H9 (cell line): ENCODE data around the gene TMOD1. TPM values are rescaled to one million over a fixed set of nuclear protein-coding genes. Genes with fewer than 3 reads are reported as not detected.

Experiments
- DNase-seq: peaks from one replicate; pipeline ENCODE4 v3.0.0-alpha.2; 2017
- H2AFZ ChIP-seq: one replicate; pipeline ENCODE4 v1.6.1; 2013; ENCODE audit warnings: mild to moderate bottlenecking, low read length, control low read depth, moderate library complexity
- H2AK5ac ChIP-seq: 2 replicates; pipeline ENCODE4 v1.6.1; 2013; ENCODE audit warnings: low read length, control low read depth, mixed read lengths; ENCODE audit not compliant: insufficient read length
- H2BK120ac ChIP-seq: one replicate; pipeline ENCODE4 v1.6.1; 2013; ENCODE audit warnings: low read depth, mild to moderate bottlenecking, low read length, control low read depth, inconsistent platforms; ENCODE audit not compliant: poor library complexity, severe bottlenecking
- H2BK12ac ChIP-seq: 2 replicates; pipeline ENCODE4 v1.6.1; 2013; ENCODE audit warnings: low read length, control low read depth, mixed read lengths, low read depth; ENCODE audit not compliant: insufficient read length
- H2BK15ac ChIP-seq: 2 replicates; pipeline ENCODE4 v1.6.1; 2013; ENCODE audit warnings: low read depth, low read length, control low read depth
- H2BK20ac ChIP-seq: one replicate; pipeline ENCODE4 v1.6.1; 2013; ENCODE audit warnings: low read depth, mild to moderate bottlenecking, low read length, control low read depth, inconsistent platforms; ENCODE audit not compliant: poor library complexity, severe bottlenecking
- H2BK5ac ChIP-seq: 2 replicates; pipeline ENCODE4 v1.6.1; 2013; ENCODE audit warnings: low read length, control low read depth, mixed read lengths; ENCODE audit not compliant: insufficient read length
- H3K14ac ChIP-seq: 2 replicates; pipeline ENCODE4 v1.6.1; 2013; ENCODE audit warnings: low read length, control low read depth; ENCODE audit not compliant: insufficient read depth
- H3K18ac ChIP-seq: 2 replicates; pipeline ENCODE4 v1.6.1; 2013; ENCODE audit warnings: low read depth, mild to moderate bottlenecking, mixed read lengths, low read length, control low read depth; ENCODE audit not compliant: insufficient read length
- H3K23ac ChIP-seq: 2 replicates; pipeline ENCODE4 v1.6.1; 2013; ENCODE audit warnings: low read length, control low read depth, mixed read lengths, low read depth; ENCODE audit not compliant: insufficient read length
- H3K23me2 ChIP-seq: 2 replicates; pipeline ENCODE4 v1.6.1; 2013; ENCODE audit warnings: low read depth, mild to moderate bottlenecking, mixed read lengths, low read length, control low read depth; ENCODE audit not compliant: insufficient read length, poor library complexity, severe bottlenecking
- H3K27ac ChIP-seq: 2 replicates; pipeline ENCODE4 v1.5.1; 2013; ENCODE audit warnings: low read length, control low read depth, mixed read lengths, low read depth; ENCODE audit not compliant: insufficient read length
- H3K27me3 ChIP-seq: 2 replicates; pipeline ENCODE4 v1.6.1; 2013; ENCODE audit warnings: low read length, control low read depth, inconsistent platforms; ENCODE audit not compliant: insufficient read depth
- H3K4ac ChIP-seq: 2 replicates; pipeline ENCODE4 v1.6.1; 2013; ENCODE audit warnings: low read depth, mild to moderate bottlenecking, control low read depth, inconsistent platforms, low read length, moderate library complexity
- H3K4me1 ChIP-seq: 2 replicates; pipeline ENCODE4 v1.6.1; 2013; ENCODE audit warnings: low read length, control low read depth, inconsistent platforms; ENCODE audit not compliant: insufficient read depth
- H3K4me2 ChIP-seq: 2 replicates; pipeline ENCODE4 v1.6.1; 2013; ENCODE audit warnings: low read length, control low read depth, mixed read lengths; ENCODE audit not compliant: insufficient read length, insufficient read depth
- H3K56ac ChIP-seq: 2 replicates; pipeline ENCODE4 v1.6.1; 2013; ENCODE audit warnings: low read depth, mild to moderate bottlenecking, mixed read lengths, low read length, control low read depth; ENCODE audit not compliant: insufficient read length
- H3K79me1 ChIP-seq: 2 replicates; pipeline ENCODE4 v1.6.1; 2013; ENCODE audit warnings: low read depth, mild to moderate bottlenecking, moderate library complexity, low read length, control low read depth, inconsistent platforms; ENCODE audit not compliant: insufficient read depth, poor library complexity, severe bottlenecking
- H3K79me2 ChIP-seq: 2 replicates; pipeline ENCODE4 v1.6.1; 2013; ENCODE audit warnings: low read length, control low read depth, inconsistent platforms; ENCODE audit not compliant: insufficient read depth
- H3K9ac ChIP-seq: 2 replicates; pipeline ENCODE4 v1.6.1; 2013; ENCODE audit warnings: low read length, control low read depth, mixed read lengths; ENCODE audit not compliant: insufficient read length; ENCODE audit errors: extremely low read depth
- H3K9me3 ChIP-seq: one replicate; pipeline ENCODE4 v1.6.1; 2013; ENCODE audit warnings: low read depth, low read length, inconsistent platforms; ENCODE audit not compliant: control insufficient read depth
- H3T11ph ChIP-seq: one replicate; pipeline ENCODE4 v1.6.1; 2013; ENCODE audit warnings: mild to moderate bottlenecking, low read length, control low read depth, inconsistent platforms
- H4K20me1 ChIP-seq: one replicate; pipeline ENCODE4 v1.6.1; 2013; ENCODE audit not compliant: control insufficient read depth, insufficient read length, insufficient read depth
- H4K5ac ChIP-seq: 2 replicates; pipeline ENCODE4 v1.6.1; 2013; ENCODE audit warnings: low read depth, mild to moderate bottlenecking, mixed read lengths, low read length, control low read depth; ENCODE audit not compliant: insufficient read length
- H4K8ac ChIP-seq: replicated peaks from 2 replicates; pipeline ENCODE4 v1.6.1; 2013; ENCODE audit warnings: low read length, control low read depth, mixed read lengths, low read depth; ENCODE audit not compliant: insufficient read length
- H4K91ac ChIP-seq: 2 replicates; pipeline ENCODE4 v1.6.1; 2013; ENCODE audit warnings: low read depth, mild to moderate bottlenecking, moderate library complexity, mixed read lengths, low read length, control low read depth; ENCODE audit not compliant: insufficient read length
- H3K27ac Mint-ChIP-seq, 3 experiments: 2 replicates in 2 of 3; 3 replicates in 1 of 3; pipeline ENCODE4 v1.8.0; 2020 to 2021; ENCODE audit warnings: mixed read lengths in 3 of 3, mild to moderate bottlenecking in 1 of 3, moderate library complexity in 1 of 3
- H3K27me3 Mint-ChIP-seq: 2 replicates; pipeline ENCODE4 v1.8.0; 2021; ENCODE audit warnings: low read depth, mild to moderate bottlenecking, moderate library complexity, mixed read lengths
- H3K36me3 Mint-ChIP-seq, 3 experiments: 2 replicates in 2 of 3; 3 replicates in 1 of 3; pipeline ENCODE4 v1.8.0; 2020 to 2021; ENCODE audit warnings: low read depth in 3 of 3, mixed read lengths in 3 of 3; ENCODE audit not compliant: insufficient read depth in 1 of 3
- H3K4me1 Mint-ChIP-seq, 2 experiments: 2 replicates each; pipeline ENCODE4 v1.8.0; 2020; ENCODE audit warnings: mixed read lengths in 2 of 2
- H3K4me3 Mint-ChIP-seq, 2 experiments: 2 replicates in 1 of 2; 3 replicates in 1 of 2; pipeline ENCODE4 v1.8.0; 2020 to 2021; ENCODE audit warnings: mild to moderate bottlenecking in 2 of 2, mixed read lengths in 2 of 2, moderate library complexity in 1 of 2
- H3K9me3 Mint-ChIP-seq, 2 experiments: 2 replicates in 1 of 2; 3 replicates in 1 of 2; pipeline ENCODE4 v1.8.0; 2020; ENCODE audit warnings: mild to moderate bottlenecking in 2 of 2, mixed read lengths in 2 of 2, moderate library complexity in 1 of 2
- WGBS: extraction: QIAGEN DNeasy Blood & Tissue Kit; methylation state at CpG from one replicate; pipeline ENCODE4 v1.1.7; 2013; ENCODE audit warnings: missing lambda C conversion rate, low lambda C conversion rate, mixed read lengths; ENCODE audit not compliant: insufficient read length; ENCODE audit errors: extremely low coverage; 5-methylcytosine and 5-hydroxymethylcytosine counted together
- total RNA-seq: library from RNA; stranded (reverse); gene quantifications from 2 replicates; pipeline ENCODE4 v1.2.1, GENCODE V29; 2021
- TF ChIP-seq, protein P1 (sequence below): fragments of 200-600 bp; sonication (generic); conservative IDR thresholded peaks from 3 replicates; pipeline ENCODE4 v1.8.0; 2021; ENCODE audit warnings: antibody characterized with exemption, mild to moderate bottlenecking

TMOD1 gene
- total RNA-seq, 1 experiment from 2014 or later, result 0.98 TPM

DNA sequence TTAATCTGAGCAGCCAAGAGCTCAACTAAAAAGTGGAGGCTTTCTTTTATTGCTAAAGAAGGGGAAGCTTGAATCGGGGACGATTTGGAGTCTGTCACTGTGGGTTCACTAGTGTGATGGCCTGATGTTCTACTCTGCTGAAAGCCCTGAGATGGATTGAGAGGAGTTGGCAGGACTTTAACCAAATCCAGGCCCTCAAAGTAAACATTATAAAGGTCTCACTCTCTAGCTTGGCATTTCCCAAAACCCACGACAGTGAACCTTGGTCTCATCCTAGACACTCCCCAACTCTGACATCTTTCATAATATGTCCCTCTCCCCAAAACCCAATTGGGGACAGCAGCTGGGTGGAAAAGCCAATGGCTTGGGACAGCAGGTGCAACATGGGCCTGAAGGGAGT is 32.7 kb downstream of the TMOD1 start:
- Histone ChIP-seq H4K20me1 (no peaks in the 10 kb centered on the region), H2BK12ac (no peak overlapping the region), H3K9me3 (no peaks in the 10 kb centered on the region), H3K56ac (no peak overlapping the region), H4K8ac (no peak overlapping the region), H2BK20ac (no peak overlapping the region), H4K5ac (no peak overlapping the region), H2BK5ac (no peak overlapping the region), H3K14ac (no peak overlapping the region), H3K79me2 (no peaks in the 10 kb centered on the region), H3K23me2 (no peaks in the 10 kb centered on the region), H3K4me1 (no peaks in the 10 kb centered on the region), H3K23ac (no peak overlapping the region), H3K4me2 (no peak overlapping the region), H2AFZ (no peak overlapping the region), H3K27me3 (no peaks in the 10 kb centered on the region), H3K4ac (no peak overlapping the region), H2BK120ac (no peak overlapping the region), H3T11ph (no peak overlapping the region), H4K91ac (no peak overlapping the region), H2BK15ac (no peak overlapping the region), H3K18ac (no peak overlapping the region), H3K9ac (no peak overlapping the region), H3K27ac (no peak overlapping the region), H2AK5ac (no peak overlapping the region), H3K79me1 (no peaks in the 10 kb centered on the region)
- no peak overlapping the region for H3K4me3 Mint-ChIP-seq
- no CpG with 5 or more reads among the region's 3 CpGs for WGBS
- H3K27me3 Mint-ChIP-seq, result peaks cover 2% of the 10 kb centered on the region; the same call in 1 of the 2 replicates
- peaks cover 13 to 21% of the 10 kb centered on the region in 2 experiments for H3K4me1 Mint-ChIP-seq
- H3K36me3 Mint-ChIP-seq, result no peaks in the 10 kb centered on the region; a peak in 1 of 7 replicates
- H3K27ac Mint-ChIP-seq, result no peak overlapping the region
- no peak for DNase-seq
- TF ChIP-seq, protein P1, sequence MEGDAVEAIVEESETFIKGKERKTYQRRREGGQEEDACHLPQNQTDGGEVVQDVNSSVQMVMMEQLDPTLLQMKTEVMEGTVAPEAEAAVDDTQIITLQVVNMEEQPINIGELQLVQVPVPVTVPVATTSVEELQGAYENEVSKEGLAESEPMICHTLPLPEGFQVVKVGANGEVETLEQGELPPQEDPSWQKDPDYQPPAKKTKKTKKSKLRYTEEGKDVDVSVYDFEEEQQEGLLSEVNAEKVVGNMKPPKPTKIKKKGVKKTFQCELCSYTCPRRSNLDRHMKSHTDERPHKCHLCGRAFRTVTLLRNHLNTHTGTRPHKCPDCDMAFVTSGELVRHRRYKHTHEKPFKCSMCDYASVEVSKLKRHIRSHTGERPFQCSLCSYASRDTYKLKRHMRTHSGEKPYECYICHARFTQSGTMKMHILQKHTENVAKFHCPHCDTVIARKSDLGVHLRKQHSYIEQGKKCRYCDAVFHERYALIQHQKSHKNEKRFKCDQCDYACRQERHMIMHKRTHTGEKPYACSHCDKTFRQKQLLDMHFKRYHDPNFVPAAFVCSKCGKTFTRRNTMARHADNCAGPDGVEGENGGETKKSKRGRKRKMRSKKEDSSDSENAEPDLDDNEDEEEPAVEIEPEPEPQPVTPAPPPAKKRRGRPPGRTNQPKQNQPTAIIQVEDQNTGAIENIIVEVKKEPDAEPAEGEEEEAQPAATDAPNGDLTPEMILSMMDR, result no peak
- peaks cover 0 to 2% of the 10 kb centered on the region in 2 experiments; a peak in 1 of 5 replicates for H3K9me3 Mint-ChIP-seq
